K562 (cell line): Measurements from ENCODE around the gene TGM3. TPM values are rescaled to one million over a fixed set of nuclear protein-coding genes. Genes with fewer than 3 reads are reported as not detected.

Source experiments
- ATAC-seq: fragments of 200-7000 bp; cut with Tn5 transposase; 3 replicates; pipeline ENCODE4 v1.9.1; 2020; ENCODE audit warnings: moderate library complexity
- BruUV-seq: library from RNA; stranded (reverse); fragments of 400-500 nt; replicated peaks from 2 replicates; lab custom pipeline; 2021; lab: Mats Ljungman, UMichigan
- CTCF ChIA-PET: fragments of 300-600 bp; formaldehyde crosslinking; extraction: SDS; loops from one replicate; lab custom pipeline; 2021; ENCODE audit warnings: low intra/inter-chr PET ratio; lab: Yijun Ruan, JAX
- POLR2A ChIA-PET: fragments of 300-600, 350-650 bp; sonication (Branson Sonifier 250); formaldehyde crosslinking; extraction: SDS; loops from one replicate; lab custom pipeline; 2021; ENCODE audit warnings: antibody characterized with exemption, inconsistent platforms; lab: Yijun Ruan, JAX
- DNase-seq, 4 experiments: peaks; one replicate each; pipeline versions ENCODE4 v3.0.0 to v3.0.0-alpha.2; 2011 to 2018; ENCODE audit warnings: low spot score in 3 of 4, mixed read lengths in 3 of 4; ENCODE audit errors: extremely low read depth in 1 of 4
- FAIRE-seq: peaks from 2 replicates; lab custom pipeline; 2011; peaks lifted over from hg19 to GRCh38; lab: Jason Lieb, UNC
- H2AFZ ChIP-seq: 2 replicates; pipeline ENCODE4 v1.6.0; 2011; ENCODE audit warnings: low read depth, low read length, control low read depth, inconsistent platforms
- H3K27ac ChIP-seq: fragments of 200-600 bp; 3 replicates; pipeline ENCODE4 v1.8.0; 2011; ENCODE audit warnings: low read depth, mild to moderate bottlenecking, control low read depth, inconsistent platforms, low read length, moderate library complexity, mixed read lengths; ENCODE audit errors: extremely low read depth
- H3K27me3 ChIP-seq, 2 experiments: fragments of 300-600 bp in 1 of 2; 2 replicates in 1 of 2; 3 replicates in 1 of 2; pipeline versions ENCODE4 v1.6.0 to v1.8.0; 2011; ENCODE audit warnings: inconsistent platforms in 2 of 2, low read length in 2 of 2, mild to moderate bottlenecking in 1 of 2, mixed read lengths in 1 of 2, moderate library complexity in 1 of 2; ENCODE audit not compliant: control insufficient read depth in 2 of 2, insufficient read depth in 2 of 2
- H3K36me3 ChIP-seq: fragments of 300-600 bp; 3 replicates; pipeline ENCODE4 v1.8.0; 2011; ENCODE audit warnings: mild to moderate bottlenecking, low read length, inconsistent platforms; ENCODE audit not compliant: control insufficient read depth, insufficient read depth
- H3K4me1 ChIP-seq, 2 experiments: fragments of 200-600 bp in 1 of 2; replicated peaks in 1 of 2; 2 replicates in 1 of 2; 3 replicates in 1 of 2; pipeline versions ENCODE4 v1.5.1 to v1.8.0; 2011; ENCODE audit warnings: inconsistent platforms in 2 of 2, low read length in 2 of 2, mild to moderate bottlenecking in 1 of 2, mixed read lengths in 1 of 2, moderate library complexity in 1 of 2; ENCODE audit not compliant: control insufficient read depth in 2 of 2, insufficient read depth in 2 of 2
- H3K4me2 ChIP-seq: 2 replicates; pipeline ENCODE4 v1.6.1; 2011; ENCODE audit warnings: low read length, control low read depth, inconsistent platforms, mixed read lengths; ENCODE audit not compliant: insufficient read depth
- H3K4me3 ChIP-seq: fragments of 200-600 bp; sonication (generic), shearing (Covaris generic); 2 replicates; pipeline ENCODE4 v1.5.1; 2016; ENCODE audit warnings: control low read depth, inconsistent platforms
- H3K79me2 ChIP-seq: fragments of 200-600 bp; 3 replicates; pipeline ENCODE4 v1.8.0; 2011; ENCODE audit warnings: low read length, inconsistent platforms; ENCODE audit not compliant: control insufficient read depth, insufficient read depth
- H3K9ac ChIP-seq, 2 experiments: 2 replicates each; pipeline versions ENCODE4 v1.6.0 to v1.6.1; 2011; ENCODE audit warnings: low read depth in 2 of 2, low read length in 2 of 2, control low read depth in 1 of 2, inconsistent platforms in 1 of 2, mild to moderate bottlenecking in 1 of 2, mixed read lengths in 1 of 2; ENCODE audit not compliant: insufficient read depth in 1 of 2
- H3K9me1 ChIP-seq: one replicate; pipeline ENCODE4 v1.6.0; 2011; ENCODE audit warnings: inconsistent platforms, mild to moderate bottlenecking, low read length, moderate library complexity; ENCODE audit not compliant: control insufficient read depth, insufficient read depth
- H3K9me3 ChIP-seq: replicated peaks from 2 replicates; pipeline ENCODE4 v1.5.1; 2011; ENCODE audit warnings: low read depth, low read length, inconsistent platforms; ENCODE audit not compliant: control insufficient read depth, insufficient read depth
- H4K20me1 ChIP-seq: replicated peaks from 2 replicates; pipeline ENCODE4 v1.6.1; 2011; ENCODE audit warnings: low read length, inconsistent platforms, mixed read lengths; ENCODE audit not compliant: control insufficient read depth, insufficient read depth
- CREB1 ChIP-seq, 2 experiments: sonication (generic) in 1 of 2; formaldehyde crosslinking in 1 of 2; IDR thresholded peaks; 2 replicates each; pipeline versions ENCODE4 v1.6.1 to v1.8.0; 2012 to 2022; ENCODE audit warnings: inconsistent platforms in 1 of 2, mild to moderate bottlenecking in 1 of 2, missing genetic modification reagents in 1 of 2, moderate library complexity in 1 of 2
- SLC30A9 ChIP-seq: fragments of 250-450 bp; sonication (Bioruptor Pico); IDR thresholded peaks from 2 replicates; pipeline ENCODE4 v1.8.0; 2022; ENCODE audit warnings: mild to moderate bottlenecking, moderate library complexity
- TFE3 ChIP-seq: fragments of 450-650 bp; formaldehyde crosslinking; IDR thresholded peaks from 2 replicates; pipeline ENCODE4 v1.4.0; 2020; ENCODE audit warnings: mild to moderate bottlenecking, mixed read lengths
- WHSC1 ChIP-seq: IDR thresholded peaks from one replicate; pipeline ENCODE4 v1.6.1; 2012; ENCODE audit warnings: low read length, control low read depth, inconsistent platforms
- ZNF431 ChIP-seq: sonication (generic); formaldehyde crosslinking; IDR thresholded peaks from 2 replicates; pipeline ENCODE4 v1.8.0; 2022; ENCODE audit warnings: mild to moderate bottlenecking, missing genetic modification reagents
- ZSCAN29 ChIP-seq: fragments of 450-650 bp; IDR thresholded peaks from 2 replicates; pipeline ENCODE4 v1.6.1; 2017
- WGBS: fragments of 100-300 bp; shearing (Covaris generic); methylation state at CpG from one replicate; pipeline ENCODE4 v1.1.6; 2016; ENCODE audit warnings: low coverage, mixed read lengths; ENCODE audit not compliant: insufficient coverage; ENCODE audit errors: missing lambda C conversion rate; 5-methylcytosine and 5-hydroxymethylcytosine counted together
- in situ Hi-C: fragments of 300-500 bp; cut with MboI; formaldehyde crosslinking; loops from 4 replicates; pipeline ENCODE4 v1.15.0; 2018; ENCODE audit warnings: inconsistent platforms, mixed read lengths
- intact Hi-C: fragments of 100-400 bp; cut with micrococcal nuclease; formaldehyde crosslinking; loops from 2 replicates; pipeline ENCODE4 v1.14.2; 2022
- polyA plus RNA-seq, 8 experiments: library from polyadenylated mRNA; depleted of rRNA in 4 of 8; stranded (reverse) in 5 of 8; unstranded in 3 of 8; fragments of >200 nt; fragmentation: Nextera tagmentation in 2 of 8; fragmentation: Illumina TruSeq in 1 of 8; extraction: Ambion mirVana in 2 of 8; extraction: Trizol in 1 of 8; gene quantifications; 2 replicates each; pipeline versions ENCODE4 v1.2.1 to v1.2.3, GENCODE V29; 2011 to 2014; ENCODE audit warnings: inconsistent platforms in 1 of 8, missing spikeins in 1 of 8
- total RNA-seq, 7 experiments: library from RNA; depleted of rRNA in 6 of 7; stranded (reverse); fragments of >200 nt in 6 of 7; fragmentation: Illumina TruSeq in 2 of 7; extraction: Trizol in 2 of 7; gene quantifications; 2 replicates each; pipeline versions ENCODE4 v1.2.1 to v1.2.3, GENCODE V29; 2011 to 2021; ENCODE audit warnings: low replicate concordance in 1 of 7

Gene TGM3
- total and polyA plus RNA-seq, 9 of the 15 experiments (the other 6 are each of a cell fraction or from before 2014, with no cell fraction given): not detected

GRCh38 chr20:2349801-2350200 lies 54.0 kb downstream of the TGM3 start:
- no peak for FAIRE-seq
- no TSS peak for BruUV-seq
- Histone ChIP-seq H2AFZ (no peak overlapping the region), H3K27me3 (no peaks in the 10 kb centered on the region; a peak in 1 of 5 replicates), H3K4me2 (no peak overlapping the region), H3K36me3 (no peaks in the 10 kb centered on the region), H3K4me1 (no peaks in the 10 kb centered on the region; a peak in 2 of 5 replicates), H3K27ac (no peak overlapping the region), H3K9me3 (no peaks in the 10 kb centered on the region), H3K9ac (no peak overlapping the region), H3K9me1 (no peaks in the 10 kb centered on the region), H3K79me2 (no peaks in the 10 kb centered on the region), H4K20me1 (no peaks in the 10 kb centered on the region), H3K4me3 (no peak overlapping the region)
- ChIA-PET CTCF (interaction anchor here (0.7 kb wide), 1 partner anchor 143 kb away, joined by 3 read pairs; no protein-coding TSS in a partner anchor), POLR2A (no interaction called here)
- DNase-seq: no peak
- no peak for ATAC-seq
- TF ChIP-seq WHSC1 (no peak), ZSCAN29 (no peak), SLC30A9 (CRISPR knock-in tag) (no peak), ZNF431 (CRISPR knock-in tag) (no peak)
- intact Hi-C loops: loop anchor here (2.0 to 5.0 kb wide), 2 partner anchors 48 to 103 kb away; no protein-coding TSS in a partner anchor
- WGBS: 3% methylated on average over 4 of the region's 4 CpGs
- in situ Hi-C loops: no loop called here

GRCh38 chr20:2350606-2351005 lies 54.8 kb downstream of the TGM3 start:
- no peak for DNase-seq
- H3K27me3 ChIP-seq: no peaks in the 10 kb centered on the region; a peak in 1 of 5 replicates
- intact Hi-C loops: loop anchor here (2.0 kb wide), 1 partner anchor 102 kb away; no protein-coding TSS in a partner anchor
- no peak overlapping the region for H3K4me2 ChIP-seq
- 7% methylated on average over 3 of the region's 5 CpGs for WGBS
- no peaks in the 10 kb centered on the region for H3K79me2 ChIP-seq
- no peak overlapping the region for H3K4me3 ChIP-seq
- H2AFZ ChIP-seq: no peak overlapping the region
- no peak overlapping the region for H3K27ac ChIP-seq
- no peak for ATAC-seq
- BruUV-seq: no TSS peak
- no peak overlapping the region for H3K9ac ChIP-seq
- FAIRE-seq: no peak
- in situ Hi-C loops: no loop called here
- no peaks in the 10 kb centered on the region for H4K20me1 ChIP-seq
- no peaks in the 10 kb centered on the region; a peak in 2 of 5 replicates for H3K4me1 ChIP-seq
- CTCF ChIA-PET: no interaction called here
- POLR2A ChIA-PET: no interaction called here
- H3K36me3 ChIP-seq: no peaks in the 10 kb centered on the region
- H3K9me3 ChIP-seq: no peaks in the 10 kb centered on the region
- no peaks in the 10 kb centered on the region for H3K9me1 ChIP-seq
- no peak for TF ChIP-seq CREB1 (IDR thresholded peaks at IDR 0.05)
- no peak for TF ChIP-seq CREB1 (CRISPR knock-in tag; IDR thresholded peaks at IDR 0.05)
- peak; percentile 29; the same call in 1 of the 2 replicates for TF ChIP-seq TFE3 (CRISPR knock-in tag)
